Glomerular visceral epithelial cell (primary cell): ENCODE data around the gene SNCA.

Experiments used
- DNase-seq: peaks from one replicate; pipeline ENCODE4 v3.0.0-alpha.2; 2016; ENCODE audit errors: extremely low spot score

SNCA gene

GRCh38 chr4:89814362-89814761 lies 22.6 kb downstream of the SNCA start:
- DNase-seq = no peak

GRCh38 chr4:89813197-89813596 lies 23.8 kb downstream of the SNCA start:
- no peak for DNase-seq

- DNase-seq = no peak
These were observed 29.4 kb downstream of the SNCA start for GRCh38 chr4:89807441-89808140.

GRCh38 chr4:89805297-89805696 lies 31.7 kb downstream of the SNCA start:
- no peak for DNase-seq

GRCh38 chr4:89803915-89804314 lies 33.0 kb downstream of the SNCA start:
- DNase-seq = no peak

- DNase-seq = no peak
These were observed 33.9 kb downstream of the SNCA start for GRCh38 chr4:89803036-89803435.

GRCh38 chr4:89800527-89801103 lies 36.3 kb downstream of the SNCA start:
- DNase-seq = no peak

GRCh38 chr4:89800012-89800516 lies 36.9 kb downstream of the SNCA start:
- no peak for DNase-seq

GRCh38 chr4:89799071-89799470 lies 37.9 kb downstream of the SNCA start:
- DNase-seq = no peak

GRCh38 chr4:89797117-89797516 lies 39.8 kb downstream of the SNCA start:
- DNase-seq = peak; percentile 12

GRCh38 chr4:89788206-89789072 lies 48.5 kb downstream of the SNCA start:
- DNase-seq = peak; percentile 29

GRCh38 chr4:89784686-89785231 lies 52.2 kb downstream of the SNCA start:
- no peak for DNase-seq

GRCh38 chr4:89781321-89781720 lies 55.6 kb downstream of the SNCA start:
- no peak for DNase-seq

GRCh38 chr4:89773805-89774204 lies 63.2 kb downstream of the SNCA start:
- DNase-seq = no peak

- no peak for DNase-seq
These were observed 67.1 kb downstream of the SNCA start for GRCh38 chr4:89769856-89770255.

GRCh38 chr4:89767924-89768323 lies 69.0 kb downstream of the SNCA start:
- DNase-seq = no peak

- peak; percentile 16 for DNase-seq
These were observed 71.0 kb downstream of the SNCA start for GRCh38 chr4:89765966-89766365.

GRCh38 chr4:89765528-89765927 lies 71.4 kb downstream of the SNCA start:
- DNase-seq = no peak

GRCh38 chr4:89762311-89762710 lies 74.7 kb downstream of the SNCA start:
- no peak for DNase-seq

- no peak for DNase-seq
These were observed 77.5 kb downstream of the SNCA start for GRCh38 chr4:89759426-89759825.

- peak; percentile 22 for DNase-seq
These were observed 79.7 kb downstream of the SNCA start for GRCh38 chr4:89757154-89757719.

- no peak for DNase-seq
These were observed 81.7 kb downstream of the SNCA start for GRCh38 chr4:89755220-89755619.
